ENCODE measurements around the gene RITA1. TPM values are rescaled to one million over a fixed set of nuclear protein-coding genes. Genes with fewer than 3 reads are reported as not detected.

RITA1 gene
- total RNA-seq, 1 donor: 22.4 TPM

DNA sequence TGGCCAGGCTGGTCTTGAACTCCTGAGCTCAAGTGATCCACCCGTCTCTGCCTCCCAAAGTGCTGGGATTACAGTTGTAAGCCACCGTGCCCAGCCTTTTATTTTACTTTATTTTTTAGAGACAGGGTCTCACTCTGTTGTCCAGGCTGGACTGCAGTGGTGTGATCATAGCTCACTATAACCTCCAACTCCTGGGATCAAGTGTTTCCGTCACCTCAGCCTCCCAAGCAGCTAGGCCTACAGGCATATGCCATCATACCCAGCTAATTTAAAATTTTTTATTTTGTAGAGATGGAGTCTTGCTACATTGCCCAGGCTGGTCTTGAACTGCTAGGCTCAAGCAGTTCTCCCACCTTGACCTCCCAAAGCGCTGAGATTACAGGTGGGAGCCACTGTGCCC, 39.4 kb downstream of the RITA1 start:
- no peaks in the 10 kb centered on the region for H3K27me3 ChIP-seq (ENCODE audit: insufficient read depth, low read length)
- TF ChIP-seq, protein P1, sequence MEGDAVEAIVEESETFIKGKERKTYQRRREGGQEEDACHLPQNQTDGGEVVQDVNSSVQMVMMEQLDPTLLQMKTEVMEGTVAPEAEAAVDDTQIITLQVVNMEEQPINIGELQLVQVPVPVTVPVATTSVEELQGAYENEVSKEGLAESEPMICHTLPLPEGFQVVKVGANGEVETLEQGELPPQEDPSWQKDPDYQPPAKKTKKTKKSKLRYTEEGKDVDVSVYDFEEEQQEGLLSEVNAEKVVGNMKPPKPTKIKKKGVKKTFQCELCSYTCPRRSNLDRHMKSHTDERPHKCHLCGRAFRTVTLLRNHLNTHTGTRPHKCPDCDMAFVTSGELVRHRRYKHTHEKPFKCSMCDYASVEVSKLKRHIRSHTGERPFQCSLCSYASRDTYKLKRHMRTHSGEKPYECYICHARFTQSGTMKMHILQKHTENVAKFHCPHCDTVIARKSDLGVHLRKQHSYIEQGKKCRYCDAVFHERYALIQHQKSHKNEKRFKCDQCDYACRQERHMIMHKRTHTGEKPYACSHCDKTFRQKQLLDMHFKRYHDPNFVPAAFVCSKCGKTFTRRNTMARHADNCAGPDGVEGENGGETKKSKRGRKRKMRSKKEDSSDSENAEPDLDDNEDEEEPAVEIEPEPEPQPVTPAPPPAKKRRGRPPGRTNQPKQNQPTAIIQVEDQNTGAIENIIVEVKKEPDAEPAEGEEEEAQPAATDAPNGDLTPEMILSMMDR (IDR thresholded peaks at IDR 0.05; ENCODE audit: extremely low read depth, low read depth, low read length): no peak
- H3K4me3 ChIP-seq (ENCODE audit: insufficient read depth, low read length): no peak overlapping the region
- H3K4me2 ChIP-seq (ENCODE audit: insufficient read depth, low read length): no peak overlapping the region
- no peak for DNase-seq (ENCODE audit: insufficient read length, low spot score, missing footprints)
- peaks cover 11% of the 10 kb centered on the region for H3K79me2 ChIP-seq (ENCODE audit: insufficient read depth, low read length)
- H3K4me1 ChIP-seq (ENCODE audit: insufficient read depth, low read length): peaks cover 17% of the 10 kb centered on the region
- H3K9me3 ChIP-seq (ENCODE audit: low read depth, low read length): no peaks in the 10 kb centered on the region
- H2AFZ ChIP-seq (ENCODE audit: low read length): no peak overlapping the region
- H4K20me1 ChIP-seq (ENCODE audit: insufficient read depth, low read length): no peaks in the 10 kb centered on the region
- peaks cover 29% of the 10 kb centered on the region for H3K36me3 ChIP-seq (ENCODE audit: insufficient read depth, low read length)
- no peak overlapping the region for H3K27ac ChIP-seq (ENCODE audit: low read depth, low read length)

DNA sequence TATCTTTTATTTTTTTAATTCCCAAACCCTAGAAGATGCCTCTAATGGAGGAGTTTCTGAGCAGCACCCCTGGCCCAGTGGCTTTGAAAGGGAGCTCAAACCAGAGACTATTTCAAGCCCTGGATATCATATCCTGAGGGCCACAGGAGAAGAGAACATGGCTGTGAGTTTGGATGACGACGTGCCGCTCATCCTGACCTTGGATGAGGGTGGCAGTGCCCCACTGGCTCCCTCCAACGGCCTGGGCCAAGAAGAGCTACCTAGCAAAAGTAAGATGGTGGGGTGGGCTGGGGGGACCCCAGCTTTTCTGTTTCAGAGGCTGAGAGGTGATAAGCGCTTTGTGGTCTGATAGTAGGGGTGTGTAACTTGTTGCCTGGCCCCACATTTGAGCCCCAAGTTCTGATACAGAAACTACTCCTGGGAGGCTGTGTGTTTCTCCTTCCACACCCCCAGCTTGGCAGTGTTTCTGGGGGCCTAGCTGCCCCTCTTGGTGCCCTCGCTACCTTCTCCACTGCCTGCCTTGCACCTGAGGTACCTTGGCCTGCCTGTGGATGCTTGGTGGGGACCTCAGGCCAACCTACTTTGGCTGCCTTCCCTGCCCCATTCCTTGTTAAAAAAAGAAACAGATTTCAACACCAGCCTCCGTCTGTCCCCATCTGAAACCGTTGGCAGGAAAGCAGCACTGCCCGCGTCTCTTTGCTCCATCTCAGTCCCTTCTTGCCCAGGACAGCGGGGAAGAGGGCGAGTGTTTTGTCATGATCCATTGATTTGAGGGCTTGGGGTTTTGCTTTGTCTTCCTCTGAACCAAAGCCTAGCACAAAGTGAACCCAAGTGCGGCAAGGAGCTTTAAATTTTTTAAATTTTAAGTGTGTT, 41.4 kb downstream of the RITA1 start:
- Histone ChIP-seq H2AFZ (ENCODE audit: low read length) (no peak overlapping the region), H3K36me3 (ENCODE audit: insufficient read depth, low read length) (peaks cover 47% of the 10 kb centered on the region), H3K9me3 (ENCODE audit: low read depth, low read length) (no peaks in the 10 kb centered on the region), H3K27ac (ENCODE audit: low read depth, low read length) (no peak overlapping the region), H3K4me1 (ENCODE audit: insufficient read depth, low read length) (peaks cover 17% of the 10 kb centered on the region), H3K4me2 (ENCODE audit: insufficient read depth, low read length) (no peak overlapping the region), H3K4me3 (ENCODE audit: insufficient read depth, low read length) (no peak overlapping the region), H3K79me2 (ENCODE audit: insufficient read depth, low read length) (peaks cover 5% of the 10 kb centered on the region), H4K20me1 (ENCODE audit: insufficient read depth, low read length) (no peaks in the 10 kb centered on the region), H3K27me3 (ENCODE audit: insufficient read depth, low read length) (no peaks in the 10 kb centered on the region)
- TF ChIP-seq, protein P1 (IDR thresholded peaks at IDR 0.05; ENCODE audit: extremely low read depth, low read depth, low read length): no peak
- DNase-seq (ENCODE audit: insufficient read length, low spot score, missing footprints): no peak

- Histone ChIP-seq H4K20me1 (ENCODE audit: insufficient read depth, low read length) (no peaks in the 10 kb centered on the region), H3K9me3 (ENCODE audit: low read depth, low read length) (no peaks in the 10 kb centered on the region), H2AFZ (ENCODE audit: low read length) (no peak overlapping the region), H3K27me3 (ENCODE audit: insufficient read depth, low read length) (no peaks in the 10 kb centered on the region), H3K36me3 (ENCODE audit: insufficient read depth, low read length) (peaks cover 56% of the 10 kb centered on the region), H3K4me3 (ENCODE audit: insufficient read depth, low read length) (no peak overlapping the region), H3K79me2 (ENCODE audit: insufficient read depth, low read length) (peaks cover 3% of the 10 kb centered on the region), H3K4me2 (ENCODE audit: insufficient read depth, low read length) (no peak overlapping the region), H3K27ac (ENCODE audit: low read depth, low read length) (no peak overlapping the region), H3K4me1 (ENCODE audit: insufficient read depth, low read length) (peaks cover 8% of the 10 kb centered on the region)
- no peak for DNase-seq (ENCODE audit: insufficient read length, low spot score, missing footprints)
- TF ChIP-seq, protein P1 (IDR thresholded peaks at IDR 0.05; ENCODE audit: extremely low read depth, low read depth, low read length): no peak
Measured at GRCh38 chr12:113227686-113228391, 42.3 kb downstream of the RITA1 start.

Data from osteoblast (primary cell).